Astrocyte of the hippocampus (primary cell): ENCODE data around the gene PRPF6.

Experiments used
- DNase-seq: peaks from one replicate; pipeline ENCODE4 v3.0.0; 2011; ENCODE audit warnings: low read depth, low spot score

The PRPF6 gene

GRCh38 chr20:64035066-64035932, 54.4 kb downstream of the PRPF6 start:
- no peak for DNase-seq

GRCh38 chr20:64035933-64036345, 55.0 kb downstream of the PRPF6 start, which contains the start of gene C20orf204:
Gene C20orf204, plus strand, starts transcription at chr20:64036182. Its CDS starts 142 bp downstream, at chr20:64036324.
- no peak for DNase-seq

GRCh38 chr20:64036346-64037198, 55.6 kb downstream of the PRPF6 start:
- no peak for DNase-seq

GRCh38 chr20:64037199-64037497, 56.2 kb downstream of the PRPF6 start:
- no peak for DNase-seq

GRCh38 chr20:64037498-64038213, 56.7 kb downstream of the PRPF6 start:
- no peak for DNase-seq

GRCh38 chr20:64038224-64038564, 57.3 kb downstream of the PRPF6 start:
- no peak for DNase-seq

- peak; percentile 85 for DNase-seq
Observed at GRCh38 chr20:64038565-64039292, 57.8 kb downstream of the PRPF6 start.

- DNase-seq, result no peak
Observed at GRCh38 chr20:64039293-64040160, 58.6 kb downstream of the PRPF6 start.

GRCh38 chr20:64040231-64041039, 59.5 kb downstream of the PRPF6 start:
- no peak for DNase-seq

GRCh38 chr20:64041040-64041780, 60.3 kb downstream of the PRPF6 start:
- no peak for DNase-seq

- DNase-seq, result no peak
Observed at GRCh38 chr20:64041781-64042053, 60.8 kb downstream of the PRPF6 start.

GRCh38 chr20:64042054-64042781, 61.3 kb downstream of the PRPF6 start:
- no peak for DNase-seq

GRCh38 chr20:64043768-64044167, 62.8 kb downstream of the PRPF6 start:
- DNase-seq, result no peak

- peak; percentile 65 for DNase-seq
Observed at GRCh38 chr20:64044484-64045247, 63.7 kb downstream of the PRPF6 start.

- no peak for DNase-seq
Observed at GRCh38 chr20:64045346-64046011, 64.5 kb downstream of the PRPF6 start.

- DNase-seq, result no peak
Observed at GRCh38 chr20:64047046-64047389, 66.1 kb downstream of the PRPF6 start.

GRCh38 chr20:64047968-64048401, 67.1 kb downstream of the PRPF6 start:
- peak; percentile 30 for DNase-seq
